Choroid plexus epithelial cell (primary cell): ENCODE measurements around the gene RAF1.
"Not testable (repeated sequence)": the region's sequence is repeated elsewhere in the genome, so short reads cannot be mapped to it uniquely, and the experiment has no call there.

Source experiments
- DNase-seq: peaks from one replicate; pipeline ENCODE4 v3.0.0-alpha.2; 2010; ENCODE audit warnings: low read depth
- H3K4me3 ChIP-seq: 2 replicates; pipeline ENCODE4 v1.5.1; 2011; ENCODE audit warnings: low read depth, mild to moderate bottlenecking, control low read depth, low read length, moderate library complexity
- CTCF ChIP-seq: conservative IDR thresholded peaks from 2 replicates; pipeline ENCODE4 v1.5.1; 2011; ENCODE audit warnings: low read depth, mild to moderate bottlenecking, control low read depth, inconsistent platforms, low read length, moderate library complexity

RAF1 gene

GRCh38 chr3:12638105-12638504 lies 25.8 kb downstream of the RAF1 start:
- no peak overlapping the region for H3K4me3 ChIP-seq
- no peak for TF ChIP-seq CTCF
- DNase-seq: no peak

GRCh38 chr3:12633108-12633507 lies 30.8 kb downstream of the RAF1 start:
- no peak for TF ChIP-seq CTCF
- no peak overlapping the region for H3K4me3 ChIP-seq
- no peak for DNase-seq

- DNase-seq: no peak
- no peak for TF ChIP-seq CTCF
- no peak overlapping the region for H3K4me3 ChIP-seq
These were observed 31.4 kb downstream of the RAF1 start for GRCh38 chr3:12632523-12632922.

GRCh38 chr3:12630843-12631242 lies 33.1 kb downstream of the RAF1 start:
- DNase-seq, H3K4me3 ChIP-seq: not testable (repeated sequence)

GRCh38 chr3:12630292-12630691 lies 33.6 kb downstream of the RAF1 start:
- no peak for TF ChIP-seq CTCF
- no peak for DNase-seq
- H3K4me3 ChIP-seq: no peak overlapping the region

GRCh38 chr3:12629560-12629959 lies 34.4 kb downstream of the RAF1 start:
- TF ChIP-seq CTCF: no peak
- DNase-seq: peak; percentile 28
- H3K4me3 ChIP-seq: no peak overlapping the region

GRCh38 chr3:12628813-12629212 lies 35.1 kb downstream of the RAF1 start:
- TF ChIP-seq CTCF: no peak
- no peak for DNase-seq
- H3K4me3 ChIP-seq: no peak overlapping the region

GRCh38 chr3:12627370-12627769 lies 36.5 kb downstream of the RAF1 start:
- no peak for TF ChIP-seq CTCF
- H3K4me3 ChIP-seq: no peak overlapping the region
- DNase-seq: no peak

GRCh38 chr3:12624964-12625363 lies 39.0 kb downstream of the RAF1 start:
- not testable (repeated sequence) for DNase-seq, H3K4me3 ChIP-seq
